NK-92 treated with Interleukin-12 subunit alpha and Interleukin-12 subunit beta, amount 100 ng/mL, for 24 hours (cell line): ENCODE results near the gene GNG7.
"Not testable (repeated sequence)": the region's sequence is repeated elsewhere in the genome, so short reads cannot be mapped to it uniquely, and the experiment has no call there.

Experiments
- DNase-seq: peaks from one replicate; lab custom pipeline; 2025; lab: John Stamatoyannopoulos, UW

The GNG7 gene

GRCh38 chr19:2675892-2676291 lies 26.6 kb downstream of the GNG7 start:
- no peak for DNase-seq

- DNase-seq, result no peak
Measured at GRCh38 chr19:2670217-2670616, 32.3 kb downstream of the GNG7 start.

- DNase-seq, result no peak
Measured at GRCh38 chr19:2668175-2668763, 34.2 kb downstream of the GNG7 start.

DNA sequence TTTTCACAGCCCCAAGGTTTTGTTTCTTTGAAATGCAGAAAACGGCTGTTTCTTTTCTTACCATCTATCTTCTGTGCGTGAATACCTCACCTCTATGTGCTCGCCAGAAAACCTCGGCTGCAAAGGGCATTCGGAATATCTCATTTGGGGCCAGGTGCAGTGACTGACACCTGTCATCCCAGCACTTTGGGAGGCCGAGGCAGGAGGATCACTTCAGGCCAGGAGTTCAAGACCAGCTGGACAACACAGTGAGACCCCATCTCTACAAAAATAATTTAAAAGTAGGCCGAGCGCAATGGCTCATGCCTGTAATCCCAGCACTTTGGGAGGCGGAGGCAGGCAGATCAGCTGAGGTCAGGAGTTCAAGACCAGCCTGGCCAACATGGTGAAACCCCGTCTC lies 35.1 kb downstream of the GNG7 start:
- not testable (repeated sequence) for DNase-seq

DNA sequence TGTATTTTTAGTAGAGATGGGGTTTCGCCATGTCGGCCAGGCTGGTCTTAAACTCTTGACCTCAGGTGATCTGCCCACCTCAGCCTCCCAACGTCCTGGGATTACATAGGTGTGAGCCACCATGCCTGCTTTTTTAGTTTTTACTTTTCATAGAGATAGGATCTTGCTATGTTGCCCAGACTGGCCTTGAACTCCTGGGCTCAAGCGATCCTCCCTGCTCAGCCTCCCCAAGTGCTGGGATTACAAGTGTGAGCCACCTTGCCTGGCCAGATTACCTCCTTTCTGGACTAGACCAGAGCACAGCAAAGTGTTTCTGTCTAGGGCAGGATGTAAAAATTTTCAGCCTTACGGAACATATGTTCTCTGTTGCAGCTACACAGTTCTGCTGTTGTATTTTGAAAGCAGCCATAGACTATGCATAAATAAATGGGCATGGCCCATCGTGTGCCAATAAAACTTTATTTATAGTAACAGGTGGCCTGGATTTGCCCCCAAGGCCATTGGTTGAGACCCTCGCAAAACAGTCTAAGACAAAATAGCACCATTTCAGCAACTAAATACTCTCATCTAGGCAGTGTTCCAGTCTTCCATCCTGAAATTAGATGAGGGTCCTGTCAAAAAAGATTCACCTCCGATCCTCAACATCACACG lies 36.0 kb downstream of the GNG7 start:
- DNase-seq, result no peak

DNA sequence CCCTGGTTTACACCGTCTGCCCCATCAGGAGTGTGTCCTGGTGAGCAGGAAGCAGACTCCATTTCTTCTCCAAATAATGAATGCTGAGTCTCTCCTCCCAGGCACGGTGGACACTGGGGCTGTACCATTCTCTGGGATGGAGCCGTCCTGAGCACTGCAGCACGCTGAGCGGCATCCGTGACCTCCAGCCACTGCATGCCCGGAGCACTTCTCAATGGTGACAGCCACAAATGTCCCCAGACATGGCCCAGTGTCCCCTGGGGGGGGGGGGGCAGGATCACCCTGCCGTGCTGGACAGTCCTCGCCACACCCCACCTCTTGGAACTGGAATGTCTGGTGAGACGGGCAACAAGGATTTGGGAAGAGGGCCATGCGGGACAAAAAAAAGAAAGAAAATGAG lies 37.4 kb downstream of the GNG7 start:
- DNase-seq, result no peak

GRCh38 chr19:2663920-2664571 lies 38.4 kb downstream of the GNG7 start:
- DNase-seq, result no peak

- no peak for DNase-seq
Measured at GRCh38 chr19:2661615-2662014, 40.9 kb downstream of the GNG7 start.

DNA sequence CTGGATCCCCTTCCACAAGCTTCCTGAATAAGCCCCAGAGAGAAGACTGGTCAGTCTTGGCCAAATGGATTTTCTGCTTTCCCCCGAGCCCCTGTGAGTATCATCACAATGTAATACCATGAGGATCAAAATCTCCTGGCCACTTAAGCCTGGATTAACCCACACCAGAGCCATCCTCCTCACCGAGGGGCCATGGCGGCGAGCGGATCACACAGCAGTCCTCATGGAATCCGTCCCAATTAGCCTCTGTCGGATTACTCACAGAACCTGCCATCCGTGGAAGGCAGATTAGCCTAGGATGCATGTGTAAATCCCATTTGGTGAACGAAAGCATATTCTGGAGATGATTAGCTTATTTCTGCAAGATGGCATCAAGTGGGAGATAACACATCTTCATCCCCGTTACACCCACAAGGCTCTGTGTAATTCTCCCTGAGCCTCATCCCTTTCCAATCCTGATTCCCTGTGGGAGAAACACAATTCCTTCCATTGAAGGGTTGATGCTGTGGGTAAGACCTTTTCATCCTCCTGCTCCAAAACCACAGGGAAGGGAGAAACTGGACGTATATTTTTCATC lies 42.5 kb downstream of the GNG7 start:
- DNase-seq, result no peak

DNA sequence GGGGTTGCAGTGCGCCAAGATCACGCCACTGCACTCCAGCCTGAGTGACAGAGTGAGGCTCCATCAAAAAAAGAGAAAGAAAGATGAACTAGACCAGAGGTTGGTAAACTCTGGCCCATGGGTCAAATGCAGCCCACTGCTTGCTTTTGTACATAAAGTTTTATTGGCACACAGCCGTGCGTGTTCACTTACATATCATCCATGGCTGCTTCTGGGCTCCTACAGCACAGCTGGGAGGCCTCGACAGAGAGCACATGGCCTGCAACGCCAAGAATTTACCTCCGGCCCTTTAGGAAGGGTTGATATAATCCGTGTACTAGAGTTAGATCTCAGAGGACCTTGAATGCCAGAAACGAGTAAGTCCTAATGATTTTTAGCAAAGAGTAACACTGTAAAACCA lies 46.0 kb downstream of the GNG7 start:
- no peak for DNase-seq

DNA sequence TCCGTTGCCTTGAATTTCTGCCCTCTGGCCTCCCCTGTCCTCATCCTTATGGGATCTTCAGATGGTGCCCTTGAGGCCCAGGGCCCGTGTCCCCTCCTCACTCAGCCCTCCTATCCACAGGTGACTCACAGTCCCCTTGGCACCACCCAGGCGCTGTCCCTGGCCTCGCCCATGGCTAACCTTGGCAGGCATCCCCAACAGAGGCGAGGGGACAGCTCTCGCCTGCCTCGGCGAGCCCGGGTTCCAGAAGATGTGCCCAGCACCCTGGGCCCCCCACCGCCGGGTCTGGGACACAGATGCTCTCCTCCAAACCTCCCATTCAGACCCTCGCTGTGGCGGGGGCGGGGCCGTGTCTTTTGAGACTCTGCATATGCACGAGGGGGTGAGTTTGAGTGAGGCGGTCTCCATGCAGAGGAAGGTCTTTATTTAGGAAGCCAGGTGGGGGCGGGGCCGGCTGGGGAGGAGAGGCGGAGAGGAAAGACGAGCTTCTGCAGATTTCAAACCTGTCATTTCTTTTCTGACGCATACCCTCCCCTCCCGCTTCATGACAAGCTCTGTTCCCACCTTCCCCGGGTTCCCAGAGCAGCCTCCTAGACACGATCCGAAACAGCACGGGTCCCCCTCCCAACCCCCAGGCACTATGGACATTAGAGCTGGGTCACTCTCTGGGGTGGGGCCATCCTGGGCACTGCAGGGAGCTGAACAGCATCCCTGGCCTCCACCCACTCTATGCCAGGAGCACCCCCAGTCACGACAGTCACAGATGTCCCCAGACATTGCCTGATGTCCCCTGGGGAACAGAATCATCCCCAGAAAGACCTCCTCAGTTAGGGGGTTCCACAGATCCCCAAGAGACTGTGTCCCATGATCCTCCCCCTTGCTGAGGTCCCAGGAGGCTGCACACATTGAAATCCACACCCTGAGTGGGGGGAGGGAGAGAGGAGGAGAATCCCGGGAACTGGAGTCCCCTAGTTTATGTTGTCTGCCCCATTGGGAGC lies 48.5 kb downstream of the GNG7 start:
- DNase-seq, result no peak

- DNase-seq, result no peak
Measured at GRCh38 chr19:2653218-2653617, 49.3 kb downstream of the GNG7 start.

GRCh38 chr19:2652504-2653099 lies 49.9 kb downstream of the GNG7 start:
- DNase-seq, result no peak

DNA sequence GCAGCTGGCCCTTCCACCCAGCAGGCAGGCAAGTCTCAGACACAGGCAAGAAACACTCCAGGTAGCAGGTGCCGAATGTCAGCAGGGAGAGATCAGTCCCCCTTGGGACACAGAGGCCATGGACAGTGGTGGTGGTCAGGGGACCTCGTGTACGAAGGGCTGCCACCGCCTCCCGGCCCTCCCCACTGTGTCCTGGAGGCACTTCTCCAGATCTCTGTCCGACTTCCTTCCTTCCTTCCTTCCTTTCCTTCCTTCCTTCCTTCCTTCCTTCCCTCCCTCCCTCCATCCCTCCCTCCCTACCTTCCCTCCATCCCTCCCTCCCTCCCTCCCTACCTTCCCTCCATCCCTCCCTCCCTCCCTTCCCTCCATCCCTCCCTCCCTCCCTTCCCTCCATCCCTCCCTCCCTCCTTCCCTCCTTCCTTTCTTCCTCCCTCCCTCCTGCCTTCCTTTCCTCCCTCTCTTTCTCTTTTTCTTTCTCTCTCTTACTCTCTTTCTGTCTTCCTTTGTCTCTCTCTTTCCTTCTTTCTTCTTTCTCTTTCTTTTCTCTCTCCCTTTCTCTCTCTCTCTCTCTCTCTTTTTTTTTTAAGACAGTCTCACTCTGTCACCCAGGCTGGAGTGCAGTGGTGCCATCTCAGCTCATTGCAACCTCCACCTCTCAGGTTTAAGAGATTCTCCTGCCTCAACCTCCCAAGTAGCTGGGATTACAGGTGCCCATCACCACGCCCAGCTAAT lies 51.3 kb downstream of the GNG7 start:
- not testable (repeated sequence) for DNase-seq

- DNase-seq, result no peak
Measured at GRCh38 chr19:2650515-2650914, 52.0 kb downstream of the GNG7 start.

DNA sequence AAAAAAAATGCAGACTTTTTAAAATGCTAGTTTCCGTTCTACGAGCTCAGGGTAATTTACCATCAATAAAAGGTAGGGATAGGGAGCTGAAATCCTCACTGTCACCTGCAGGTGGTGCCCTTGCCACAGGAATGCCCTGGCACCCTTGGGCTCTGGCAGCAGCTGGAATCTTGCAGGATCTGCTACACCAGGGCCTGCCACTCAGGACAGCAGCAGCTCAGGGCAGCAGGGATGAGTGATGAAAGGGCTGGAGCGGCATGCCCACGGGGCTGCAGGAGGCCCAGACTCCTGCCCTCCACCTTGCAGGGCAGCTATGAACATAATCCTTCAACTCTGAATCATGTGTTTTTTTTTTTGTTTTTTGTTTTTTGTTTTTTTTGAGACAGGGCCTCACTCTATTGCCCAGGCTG lies 54.0 kb downstream of the GNG7 start:
- peak; percentile 33 for DNase-seq

DNA sequence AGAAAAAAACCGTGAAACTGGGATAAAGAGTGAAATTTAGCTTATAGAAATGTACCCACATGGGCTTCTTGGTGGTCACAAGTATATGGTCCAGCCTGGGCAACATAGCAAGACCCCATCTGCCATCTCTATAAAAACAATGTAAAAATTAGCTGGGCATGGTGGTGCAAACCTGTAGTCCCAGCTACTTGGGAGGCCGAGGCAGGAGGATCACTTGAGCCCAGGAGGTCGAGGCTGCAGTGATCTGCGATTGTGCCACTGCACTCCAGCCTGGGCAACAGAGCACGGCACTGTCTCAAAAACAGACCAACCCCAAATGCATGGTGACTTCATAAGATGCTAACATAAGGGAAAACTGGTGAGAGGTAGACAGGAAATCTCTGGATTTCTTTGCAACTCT lies 54.4 kb downstream of the GNG7 start:
- DNase-seq, result no peak

- DNase-seq, result no peak
Measured at GRCh38 chr19:2646866-2647535, 55.5 kb downstream of the GNG7 start.

DNA sequence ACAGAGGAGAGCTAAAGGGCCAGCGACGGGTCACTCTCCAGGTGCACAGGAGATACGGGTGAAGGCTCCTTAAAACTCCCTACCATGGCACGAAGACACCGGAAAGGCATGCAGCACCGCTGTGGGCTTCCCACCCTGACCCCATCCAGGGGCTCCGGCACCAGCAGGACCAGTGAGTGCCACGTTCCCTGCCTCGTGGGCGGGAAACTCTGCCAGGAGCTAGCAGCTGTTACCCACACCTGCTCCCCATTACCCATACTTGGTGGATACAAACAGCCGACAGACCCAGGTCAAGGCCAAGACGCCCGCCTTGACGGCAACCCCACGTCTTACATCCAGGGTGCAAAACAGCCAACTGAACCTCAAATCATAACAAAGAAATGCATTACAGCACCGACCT lies 56.7 kb downstream of the GNG7 start:
- DNase-seq, result no peak

DNA sequence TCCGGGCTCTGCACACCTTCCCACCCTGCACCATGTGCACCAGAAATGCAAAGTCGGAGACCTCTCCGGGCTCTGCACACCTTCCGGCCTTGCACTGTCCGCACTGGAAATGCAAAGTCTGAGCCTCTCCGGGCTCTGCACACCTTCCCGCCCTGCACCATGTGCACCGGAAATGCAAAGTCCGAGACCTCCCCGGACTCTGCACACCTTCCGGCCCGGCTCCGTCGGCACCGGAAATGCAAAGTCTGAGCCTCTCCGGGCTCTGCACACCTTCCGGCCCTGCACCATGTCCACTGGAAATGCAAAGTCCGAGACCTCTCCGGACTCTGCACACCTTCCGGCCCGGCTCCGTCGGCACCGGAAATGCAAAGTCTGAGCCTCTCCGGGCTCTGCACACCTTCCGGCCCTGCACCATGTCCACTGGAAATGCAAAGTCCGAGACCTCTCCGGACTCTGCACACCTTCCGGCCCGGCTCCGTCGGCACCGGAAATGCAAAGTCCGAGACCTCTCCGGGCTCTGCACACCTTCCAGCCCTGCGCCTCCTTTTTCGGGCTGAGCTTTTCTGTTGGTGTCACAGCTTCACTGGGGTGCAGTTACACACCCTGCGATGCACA lies 59.3 kb downstream of the GNG7 start:
- not testable (repeated sequence) for DNase-seq
